RWPE1 (cell line): ENCODE results near the gene AP1S3.
A peak's percentile ranks its signal among the peaks of the same experiment; 100 is the strongest.

Experiments
- CTCF ChIA-PET: fragments of 350-600 bp; sonication (Branson Sonifier 250); formaldehyde crosslinking; extraction: SDS; loops from one replicate; lab custom pipeline; 2021; lab: Yijun Ruan, JAX
- POLR2A ChIA-PET: fragments of 400-600 bp; formaldehyde crosslinking; extraction: SDS; loops from one replicate; lab custom pipeline; 2020; ENCODE audit warnings: antibody characterized with exemption; ENCODE audit not compliant: low non-redundant PET; lab: Yijun Ruan, JAX
- DNase-seq: peaks from one replicate; pipeline ENCODE4 v3.0.0; 2012; ENCODE audit warnings: low spot score
- H3K27ac ChIP-seq: fragments of 450-650 bp; 2 replicates; pipeline ENCODE4 v1.5.1; 2017
- CTCF ChIP-seq: fragments of 450-650 bp; conservative IDR thresholded peaks from 2 replicates; pipeline ENCODE4 v1.5.1; 2017; ENCODE audit warnings: low read depth, mild to moderate bottlenecking

The AP1S3 gene

GRCh38 chr2:223751012-223751411 lies 86.4 kb downstream of the AP1S3 start:
- no peak for TF ChIP-seq CTCF
- H3K27ac ChIP-seq, result no peak overlapping the region
- CTCF ChIA-PET, result no interaction called here
- POLR2A ChIA-PET, result no interaction called here
- DNase-seq, result no peak

GRCh38 chr2:223747392-223748042 lies 89.9 kb downstream of the AP1S3 start:
- TF ChIP-seq CTCF, result no peak
- DNase-seq, result peak; percentile 35
- ChIA-PET CTCF (no interaction called here), POLR2A (no interaction called here)
- no peak overlapping the region for H3K27ac ChIP-seq

GRCh38 chr2:223746611-223747010 lies 90.8 kb downstream of the AP1S3 start:
- TF ChIP-seq CTCF, result no peak
- H3K27ac ChIP-seq, result no peak overlapping the region
- no peak for DNase-seq
- POLR2A ChIA-PET, result no interaction called here
- CTCF ChIA-PET, result no interaction called here

- no peak for TF ChIP-seq CTCF
- POLR2A ChIA-PET, result no interaction called here
- no peak for DNase-seq
- CTCF ChIA-PET, result no interaction called here
- H3K27ac ChIP-seq, result no peak overlapping the region
Observed at GRCh38 chr2:223744580-223744979, 92.8 kb downstream of the AP1S3 start.

- no peak overlapping the region for H3K27ac ChIP-seq
- no peak for DNase-seq
- ChIA-PET POLR2A (no interaction called here), CTCF (interaction anchor here (0.6 kb wide), 1 partner anchor 943 kb away, joined by 3 read pairs; no protein-coding TSS in a partner anchor)
- TF ChIP-seq CTCF, result no peak
Observed at GRCh38 chr2:223740679-223741078, 96.7 kb downstream of the AP1S3 start.

GRCh38 chr2:223737207-223737606 lies 100.2 kb downstream of the AP1S3 start:
- DNase-seq, result no peak
- CTCF ChIA-PET, result no interaction called here
- POLR2A ChIA-PET, result no interaction called here
- no peak for TF ChIP-seq CTCF
- no peak overlapping the region for H3K27ac ChIP-seq
